ENCODE data around the gene LACTB.

LACTB gene

GRCh38 chr15:63124506-63124905, 2.8 kb downstream of the LACTB start:
- H3K4me3 ChIP-seq (ENCODE audit: low read depth, low read length), result no peak overlapping the region
- TF ChIP-seq CTCF (IDR thresholded peaks at IDR 0.05; ENCODE audit: borderline replicate concordance, insufficient read depth, low read depth, low read length), result no peak

- no peak overlapping the region for H3K4me3 ChIP-seq (ENCODE audit: low read depth, low read length)
- TF ChIP-seq CTCF (IDR thresholded peaks at IDR 0.05; ENCODE audit: borderline replicate concordance, insufficient read depth, low read depth, low read length), result no peak
These were observed 5.1 kb downstream of the LACTB start for GRCh38 chr15:63126726-63127125.

- TF ChIP-seq CTCF (IDR thresholded peaks at IDR 0.05; ENCODE audit: borderline replicate concordance, insufficient read depth, low read depth, low read length), result no peak
- no peak overlapping the region for H3K4me3 ChIP-seq (ENCODE audit: low read depth, low read length)
These were observed 12.1 kb downstream of the LACTB start for GRCh38 chr15:63133786-63134185.

- no peak for TF ChIP-seq CTCF (IDR thresholded peaks at IDR 0.05; ENCODE audit: borderline replicate concordance, insufficient read depth, low read depth, low read length)
- no peak overlapping the region for H3K4me3 ChIP-seq (ENCODE audit: low read depth, low read length)
These were observed 12.8 kb downstream of the LACTB start for GRCh38 chr15:63134245-63134985.

GRCh38 chr15:63135281-63135680, 13.6 kb downstream of the LACTB start:
- H3K4me3 ChIP-seq (ENCODE audit: low read depth, low read length), result no peak overlapping the region

GRCh38 chr15:63135804-63136203, 14.1 kb downstream of the LACTB start:
- no peak for TF ChIP-seq CTCF (IDR thresholded peaks at IDR 0.05; ENCODE audit: borderline replicate concordance, insufficient read depth, low read depth, low read length)
- no peak overlapping the region for H3K4me3 ChIP-seq (ENCODE audit: low read depth, low read length)

More at GRCh38 chr15:63135281-63135680, 13.6 kb downstream of the LACTB start:
- TF ChIP-seq CTCF (IDR thresholded peaks at IDR 0.05; ENCODE audit: borderline replicate concordance, insufficient read depth, low read depth, low read length), result no peak

GRCh38 chr15:63136742-63137141, 15.1 kb downstream of the LACTB start:
- H3K4me3 ChIP-seq (ENCODE audit: low read depth, low read length), result no peak overlapping the region
- TF ChIP-seq CTCF (IDR thresholded peaks at IDR 0.05; ENCODE audit: borderline replicate concordance, insufficient read depth, low read depth, low read length), result no peak

Measured in GM12875 (cell line).